Vagina (tissue), 2 donors: ENCODE measurements around the gene TPST1. TPM values are rescaled to one million over a fixed set of nuclear protein-coding genes. Genes with fewer than 3 reads are reported as not detected.

Experiments used
- DNase-seq, 2 donors: peaks; one replicate each; pipeline ENCODE4 v3.0.0-alpha.2; 2017; ENCODE audit errors: extremely low spot score in 2 of 2
- H3K27ac ChIP-seq: fragments of 200-600 bp; sonication (generic); one replicate; pipeline ENCODE4 v1.5.1; 2019
- H3K27me3 ChIP-seq: fragments of 200-600 bp; sonication (generic); one replicate; pipeline ENCODE4 v1.5.1; 2019
- H3K36me3 ChIP-seq, 2 donors: fragments of 200-600 bp; sonication (generic); one replicate each; pipeline ENCODE4 v1.5.1; 2017 to 2019
- H3K4me1 ChIP-seq: fragments of 200-600 bp; sonication (generic); one replicate; pipeline ENCODE4 v1.5.1; 2019
- H3K4me3 ChIP-seq, 2 donors: fragments of 200-600 bp; sonication (generic); 1 replicate in 1 of 2; 2 replicates in 1 of 2; pipeline ENCODE4 v1.5.1; 2016 to 2019
- H3K9me3 ChIP-seq: fragments of 200-600 bp; sonication (generic); one replicate; pipeline ENCODE4 v1.5.1; 2019
- CTCF ChIP-seq, 3 experiments: fragments of 450-650 bp in 2 of 3; fragments of 200-600 bp in 1 of 3; sonication (generic) in 1 of 3; IDR thresholded peaks; one replicate each; pipeline ENCODE4 v1.5.1; 2017 to 2019; ENCODE audit warnings: antibody characterized with exemption in 3 of 3, mild to moderate bottlenecking in 2 of 3, moderate library complexity in 2 of 3
- POLR2A ChIP-seq, 2 donors: fragments of 450-650 bp; IDR thresholded peaks; one replicate each; pipeline ENCODE4 v1.6.1; 2017; ENCODE audit warnings: antibody characterized with exemption in 2 of 2, mild to moderate bottlenecking in 2 of 2, moderate library complexity in 2 of 2
- POLR2AphosphoS5 ChIP-seq, 2 donors: sonication (generic); formaldehyde crosslinking; IDR thresholded peaks; one replicate each; pipeline ENCODE4 v1.9.0; 2017; ENCODE audit warnings: antibody characterized with exemption in 2 of 2, mild to moderate bottlenecking in 2 of 2, low read depth in 1 of 2; ENCODE audit not compliant: insufficient read depth in 1 of 2
- intact Hi-C: fragments of 100-400 bp; cut with DNase I; formaldehyde crosslinking; loops from one replicate; pipeline ENCODE4 v1.15.1; 2023
- total RNA-seq: library from RNA; depleted of rRNA; stranded (reverse); fragments of >200 nt; gene quantifications from one replicate; pipeline ENCODE4 v1.2.3, GENCODE V29; 2016

TPST1 gene
- total RNA-seq, 1 donor from 2014 or later = 52.3 TPM

- no peaks in the 10 kb centered on the region for H3K27me3 ChIP-seq
- no peak overlapping the region for H3K4me3 ChIP-seq
- no peaks in the 10 kb centered on the region for H3K9me3 ChIP-seq
- intact Hi-C loops = no loop called here
- no peak overlapping the region for H3K27ac ChIP-seq
- H3K36me3 ChIP-seq = no peaks in the 10 kb centered on the region
- TF ChIP-seq POLR2AphosphoS5 (IDR thresholded peaks at IDR 0.05; ENCODE audit: insufficient read depth in 1 of 2, low read depth in 1 of 2) (no peak), CTCF (IDR thresholded peaks at IDR 0.05) (no peak), POLR2A (IDR thresholded peaks at IDR 0.05) (no peak)
- no peak for DNase-seq
- H3K4me1 ChIP-seq = peaks cover 32% of the 10 kb centered on the region
Observed at GRCh38 chr7:66303454-66304155, 98.5 kb downstream of the TPST1 start.

- Histone ChIP-seq H3K4me3 (no peak overlapping the region), H3K27ac (no peak overlapping the region), H3K36me3 (no peaks in the 10 kb centered on the region), H3K9me3 (no peaks in the 10 kb centered on the region), H3K27me3 (no peaks in the 10 kb centered on the region), H3K4me1 (peaks cover 34% of the 10 kb centered on the region)
- intact Hi-C loops = no loop called here
- DNase-seq = no peak
- TF ChIP-seq POLR2A (IDR thresholded peaks at IDR 0.05) (no peak), CTCF (IDR thresholded peaks at IDR 0.05) (no peak), POLR2AphosphoS5 (IDR thresholded peaks at IDR 0.05; ENCODE audit: insufficient read depth in 1 of 2, low read depth in 1 of 2) (no peak)
Observed at GRCh38 chr7:66304536-66304935, 99.4 kb downstream of the TPST1 start.

- intact Hi-C loops = no loop called here
- H3K27ac ChIP-seq = no peak overlapping the region
Observed at GRCh38 chr7:66306243-66306642, 101.1 kb downstream of the TPST1 start.

GRCh38 chr7:66307591-66308215, 102.6 kb downstream of the TPST1 start:
- H3K27me3 ChIP-seq = no peaks in the 10 kb centered on the region
- no peaks in the 10 kb centered on the region for H3K36me3 ChIP-seq
- no peak for TF ChIP-seq CTCF (IDR thresholded peaks at IDR 0.05)
- no peak for TF ChIP-seq POLR2AphosphoS5 (IDR thresholded peaks at IDR 0.05; ENCODE audit: insufficient read depth in 1 of 2, low read depth in 1 of 2)
- no peak for TF ChIP-seq POLR2A (IDR thresholded peaks at IDR 0.05)
- DNase-seq = no peak
- H3K9me3 ChIP-seq = no peaks in the 10 kb centered on the region
- intact Hi-C loops = no loop called here
- peaks cover 44% of the 10 kb centered on the region for H3K4me1 ChIP-seq
- no peak overlapping the region for H3K4me3 ChIP-seq
- H3K27ac ChIP-seq = no peak overlapping the region

More at GRCh38 chr7:66306243-66306642, 101.1 kb downstream of the TPST1 start:
- no peak overlapping the region for H3K4me3 ChIP-seq
- TF ChIP-seq POLR2AphosphoS5 (IDR thresholded peaks at IDR 0.05; ENCODE audit: insufficient read depth in 1 of 2, low read depth in 1 of 2) (no peak), POLR2A (IDR thresholded peaks at IDR 0.05) (no peak), CTCF (IDR thresholded peaks at IDR 0.05) (no peak)
- peaks cover 44% of the 10 kb centered on the region for H3K4me1 ChIP-seq
- no peak for DNase-seq
- no peaks in the 10 kb centered on the region for H3K9me3 ChIP-seq
- H3K36me3 ChIP-seq = no peaks in the 10 kb centered on the region
- no peaks in the 10 kb centered on the region for H3K27me3 ChIP-seq

- intact Hi-C loops = no loop called here
- Histone ChIP-seq H3K9me3 (no peaks in the 10 kb centered on the region), H3K36me3 (no peaks in the 10 kb centered on the region), H3K27ac (no peak overlapping the region), H3K4me3 (no peak overlapping the region), H3K4me1 (peaks cover 44% of the 10 kb centered on the region), H3K27me3 (no peaks in the 10 kb centered on the region)
- DNase-seq = no peak
- no peak for TF ChIP-seq CTCF (IDR thresholded peaks at IDR 0.05)
- TF ChIP-seq POLR2A (IDR thresholded peaks at IDR 0.05) = no peak
- no peak for TF ChIP-seq POLR2AphosphoS5 (IDR thresholded peaks at IDR 0.05; ENCODE audit: insufficient read depth in 1 of 2, low read depth in 1 of 2)
Observed at GRCh38 chr7:66308411-66308810, 103.3 kb downstream of the TPST1 start.
